HG02884 (cell line): ENCODE measurements around the gene CDC25B.
"Not testable (repeated sequence)": the region's sequence is repeated elsewhere in the genome, so short reads cannot be mapped to it uniquely, and the experiment has no call there.

Source experiments
- ATAC-seq: cut with Tn5 transposase; IDR thresholded peaks from one replicate; pipeline ENCODE4 v1.9.1; 2021; ENCODE audit warnings: mild to moderate bottlenecking, moderate library complexity; ENCODE audit not compliant: unreplicated experiment

Gene CDC25B

GRCh38 chr20:3821996-3822395 is 25.9 kb downstream of the CDC25B start:
- ATAC-seq = no peak

- ATAC-seq = no peak
Measured at GRCh38 chr20:3823881-3824280, 27.8 kb downstream of the CDC25B start.

DNA sequence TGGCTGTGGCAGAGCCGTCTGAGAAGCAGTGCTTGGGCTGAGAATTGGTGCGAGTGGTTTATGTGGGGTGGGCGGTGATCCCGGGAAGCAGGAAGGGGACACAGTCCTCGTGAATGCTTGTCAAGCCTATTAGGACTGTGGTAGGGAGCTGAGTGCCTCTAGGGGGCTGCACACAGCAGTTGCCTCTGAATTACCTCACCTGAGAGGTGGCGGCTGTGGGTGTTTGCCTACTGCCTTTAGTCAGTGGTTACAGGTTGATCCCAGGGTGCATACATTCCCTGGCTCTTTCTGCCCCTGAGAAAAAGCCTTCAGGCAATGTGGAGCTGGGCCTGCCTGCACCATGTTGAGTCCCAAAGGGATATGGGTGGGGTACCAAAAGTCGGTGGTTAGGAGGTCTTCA is 29.4 kb downstream of the CDC25B start:
- ATAC-seq = no peak

- ATAC-seq = no peak
Measured at GRCh38 chr20:3826420-3826819, 30.3 kb downstream of the CDC25B start.

GRCh38 chr20:3828798-3829197 is 32.7 kb downstream of the CDC25B start:
- no peak for ATAC-seq

DNA sequence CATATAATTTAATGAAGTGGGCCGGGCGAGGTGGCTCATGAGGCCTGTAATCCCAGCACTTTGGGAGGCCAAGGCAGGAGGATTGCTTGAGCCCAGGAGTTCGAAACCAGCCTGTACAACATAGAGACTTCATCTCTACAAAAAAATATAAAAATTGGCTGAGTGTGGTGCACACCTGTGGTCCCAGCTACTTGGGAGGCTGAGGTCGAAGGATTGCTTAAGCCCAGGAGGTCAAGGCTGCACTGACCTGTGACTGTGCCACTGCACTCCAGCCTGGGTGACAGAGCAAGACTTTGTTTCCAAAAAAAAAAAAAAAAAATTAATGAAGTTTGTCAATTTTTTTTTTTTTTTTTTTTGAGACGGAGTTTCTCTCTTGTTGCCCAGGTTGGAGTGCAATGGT is 33.8 kb downstream of the CDC25B start:
- not testable (repeated sequence) for ATAC-seq

DNA sequence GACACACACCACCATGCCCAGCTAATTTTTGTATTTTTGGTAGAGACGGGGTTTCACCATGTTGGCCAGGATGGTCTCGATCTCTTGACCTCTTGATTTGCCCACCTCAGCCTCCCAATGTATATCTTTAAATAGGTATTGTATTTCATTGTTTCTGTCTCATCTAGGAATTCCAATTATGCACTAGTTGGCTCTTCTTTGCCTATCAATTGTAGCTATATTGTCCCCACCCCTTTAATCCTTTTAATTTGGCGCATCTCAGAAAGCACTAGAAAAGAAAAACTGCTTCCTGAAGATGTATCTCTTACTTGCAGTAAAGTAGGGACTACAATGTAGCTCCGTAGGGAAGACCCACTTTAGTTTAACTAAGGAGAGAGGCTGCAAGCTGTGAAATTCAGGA is 40.0 kb downstream of the CDC25B start:
- no peak for ATAC-seq

GRCh38 chr20:3839328-3839727 is 43.2 kb downstream of the CDC25B start:
- no peak for ATAC-seq

DNA sequence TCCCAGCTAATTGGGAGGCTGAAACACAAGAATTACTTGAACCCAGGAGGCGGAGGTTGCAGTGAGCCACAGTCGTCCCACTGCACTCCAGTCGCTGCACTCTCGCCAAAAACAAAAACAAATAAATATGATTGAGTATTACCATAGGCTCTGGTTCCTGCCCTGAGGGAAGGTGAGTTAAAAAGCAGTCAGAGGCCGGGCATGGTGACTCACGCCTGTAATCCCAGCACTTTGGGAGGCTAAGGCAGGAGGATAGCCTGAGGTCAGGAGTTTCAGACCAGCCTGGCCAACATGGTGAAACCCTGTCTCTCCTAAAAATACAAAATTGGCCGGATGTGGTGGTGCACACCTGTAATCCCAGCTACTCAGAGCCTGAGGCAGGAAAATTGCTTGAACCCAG is 44.1 kb downstream of the CDC25B start:
- ATAC-seq = not testable (repeated sequence)

DNA sequence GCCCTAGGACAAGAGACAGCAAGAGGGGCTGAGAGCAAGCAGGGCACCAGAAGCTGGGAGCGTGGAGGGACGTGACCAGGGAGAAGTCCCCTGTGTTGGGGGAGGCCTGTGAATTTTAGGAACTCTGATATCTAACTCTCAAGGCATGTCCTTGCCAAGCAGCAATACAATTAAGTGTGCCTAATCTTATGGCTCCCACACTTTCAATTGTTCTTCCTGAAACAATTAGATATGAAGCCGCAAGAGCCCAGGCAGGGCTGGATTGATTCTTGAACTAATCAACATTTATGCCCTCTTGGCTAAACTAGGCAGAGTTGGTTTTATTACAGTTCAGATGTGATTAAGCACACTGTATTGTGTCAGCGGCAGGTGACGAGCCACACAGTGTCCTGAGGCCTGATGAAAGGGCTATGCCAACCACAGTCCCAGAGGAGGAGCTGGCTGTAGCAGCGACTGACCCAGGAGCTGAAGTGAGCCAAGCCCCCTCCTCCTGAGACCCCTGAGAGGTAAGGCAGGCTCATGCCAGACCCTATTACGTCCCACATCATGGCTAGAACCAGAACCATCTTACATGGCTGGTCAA is 46.3 kb downstream of the CDC25B start:
- no peak for ATAC-seq

DNA sequence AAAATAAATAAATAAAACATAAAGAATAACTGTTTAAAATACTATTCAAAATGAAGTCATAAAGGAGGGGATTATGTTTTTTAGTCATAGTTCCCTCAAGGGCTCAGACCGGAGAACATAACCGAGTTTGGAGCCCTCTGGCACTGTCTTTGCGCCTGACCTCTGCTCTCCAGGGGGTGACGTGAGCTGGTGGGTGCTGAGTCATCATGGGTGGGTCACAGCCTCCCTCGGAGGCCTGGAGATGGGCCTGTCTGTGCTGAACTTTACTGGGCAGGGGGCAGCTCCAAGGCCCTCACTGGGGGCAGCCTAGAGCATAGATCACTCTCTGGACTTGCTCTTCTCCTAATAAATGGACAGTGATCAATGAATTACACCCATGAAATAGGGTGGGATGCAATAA is 47.4 kb downstream of the CDC25B start:
- ATAC-seq = no peak

DNA sequence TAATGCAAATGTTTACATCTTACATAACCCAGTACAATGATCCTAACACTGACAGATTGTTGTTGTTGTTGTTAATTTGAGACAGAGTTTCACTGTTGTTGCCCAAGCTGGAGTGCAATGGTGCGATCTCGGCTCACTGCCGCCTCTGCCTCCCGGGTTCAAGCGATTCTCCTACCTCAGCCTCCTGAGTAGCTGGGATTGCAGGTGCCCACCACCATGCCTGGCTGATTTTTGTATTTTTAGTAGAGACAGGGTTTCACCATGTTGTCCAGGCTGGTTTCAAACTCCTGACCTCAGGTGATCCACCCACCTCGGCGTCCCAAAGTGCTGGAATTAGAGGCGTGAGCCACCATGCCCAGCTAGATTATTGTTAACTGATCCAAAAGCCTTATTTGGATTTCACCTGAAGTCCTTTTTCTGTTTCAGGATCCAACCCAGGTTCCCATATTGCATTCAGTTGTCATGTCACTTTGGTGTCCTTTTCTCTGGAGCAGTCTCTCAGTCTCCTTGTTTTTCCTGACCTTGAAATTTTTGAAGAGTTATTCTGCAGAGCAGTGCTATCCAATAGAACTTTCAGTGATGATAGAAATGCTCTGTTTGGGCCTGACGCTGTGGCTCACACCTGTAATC is 48.0 kb downstream of the CDC25B start:
- ATAC-seq = not testable (repeated sequence)

GRCh38 chr20:3846378-3846739 is 50.2 kb downstream of the CDC25B start:
- no peak for ATAC-seq

DNA sequence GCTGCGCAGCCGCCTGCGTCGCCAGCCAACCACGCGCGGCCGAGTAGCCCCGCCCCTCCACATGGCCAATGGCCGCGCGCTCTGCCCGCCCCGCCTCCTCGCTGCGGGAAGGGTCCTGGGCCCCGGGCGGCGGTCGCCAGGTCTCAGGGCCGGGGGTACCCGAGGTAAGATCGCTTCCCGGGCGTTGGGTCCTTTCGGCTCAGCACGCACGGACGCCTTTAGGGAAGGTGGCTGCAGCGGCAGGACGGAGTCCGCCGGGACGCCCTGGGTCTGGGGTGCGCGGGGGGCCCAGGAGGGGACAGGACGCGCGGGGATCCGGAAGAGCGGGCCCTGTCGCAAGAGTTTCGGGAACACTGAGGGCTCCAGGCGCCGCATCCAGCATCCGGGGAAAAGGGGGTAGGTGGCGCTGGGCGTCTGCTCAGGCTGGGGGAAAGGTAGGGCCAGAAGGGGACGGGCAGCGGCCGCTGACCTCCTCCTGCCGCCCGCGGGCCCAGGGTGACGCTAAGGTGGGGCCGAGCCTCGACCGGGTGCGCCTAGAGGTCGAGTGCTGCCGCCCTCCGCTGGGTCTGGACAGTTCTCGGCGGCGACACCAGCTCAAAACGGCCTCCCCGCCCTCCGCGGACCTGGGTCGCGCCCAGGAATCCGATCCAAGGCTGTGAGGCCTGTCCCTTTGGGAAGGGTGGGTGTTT is 50.8 kb downstream of the CDC25B start, which contains the start of gene MAVS:
Gene MAVS (plus strand): TSS at position 95 of the 689 bp plus-strand sequence. CDS start 7,791 bp downstream, outside the sequence.
- ATAC-seq = peak; percentile 82

DNA sequence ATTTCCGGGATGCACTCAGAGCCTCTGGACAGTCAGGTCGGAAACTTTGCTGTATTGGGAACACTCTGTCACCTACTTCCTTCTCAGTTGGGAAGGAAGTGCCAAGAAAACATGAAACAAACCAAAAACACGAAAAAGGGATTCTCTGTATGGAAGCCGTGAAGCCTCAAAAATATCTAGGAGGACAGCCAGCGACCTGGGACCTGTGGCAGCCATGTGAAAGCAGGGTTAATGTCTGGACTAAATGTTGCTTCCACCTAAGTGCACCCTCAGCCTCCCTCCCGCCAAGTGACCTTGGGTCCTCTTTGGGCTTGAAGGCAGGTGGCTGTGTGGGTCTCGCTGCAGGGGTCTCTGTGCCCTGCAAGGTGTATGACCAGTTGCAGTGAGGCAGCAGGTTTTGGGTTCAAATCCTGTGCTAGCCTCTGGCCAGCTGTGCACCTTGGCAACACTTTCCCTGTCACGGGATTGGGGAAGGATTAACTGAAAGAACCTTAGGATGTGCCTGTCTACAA is 51.4 kb downstream of the CDC25B start:
- ATAC-seq = no peak

- no peak for ATAC-seq
Measured at GRCh38 chr20:3848565-3848964, 52.5 kb downstream of the CDC25B start.

- no peak for ATAC-seq
Measured at GRCh38 chr20:3854462-3854871, 58.4 kb downstream of the CDC25B start.
